Endothelial cell of umbilical vein (primary cell): ENCODE results near the gene DNAH10. TPM values are rescaled to one million over a fixed set of nuclear protein-coding genes. Genes with fewer than 3 reads are reported as not detected.
"Not testable (repeated sequence)": the region's sequence is repeated elsewhere in the genome, so short reads cannot be mapped to it uniquely, and the experiment has no call there.

ENCODE experiments used
- BruUV-seq: library from RNA; stranded (reverse); fragments of 400-500 nt; replicated peaks from 2 replicates; lab custom pipeline; 2021; lab: Mats Ljungman, UMichigan
- CTCF ChIA-PET: fragments of 300-600, 350-600 bp; sonication (Branson Sonifier 250); formaldehyde crosslinking; loops from one replicate; lab custom pipeline; 2021; ENCODE audit warnings: antibody characterized with exemption, inconsistent platforms; lab: Charles Lee
- POLR2A ChIA-PET: fragments of 300-600, 350-600 bp; sonication (Branson Sonifier 250); formaldehyde crosslinking; loops from one replicate; lab custom pipeline; 2021; ENCODE audit warnings: antibody characterized with exemption, inconsistent platforms; lab: Charles Lee
- DNase-seq: peaks from one replicate; pipeline ENCODE4 v3.0.0-alpha.2; 2011; ENCODE audit warnings: low read depth, low spot score
- FAIRE-seq: peaks from 2 replicates; lab custom pipeline; 2011; peaks lifted over from hg19 to GRCh38; lab: Jason Lieb, UNC
- H2AFZ ChIP-seq: 2 replicates; pipeline ENCODE4 v1.6.0; 2012; ENCODE audit warnings: low read depth, low read length, control low read depth, inconsistent platforms
- H3K27ac ChIP-seq: 2 replicates; pipeline ENCODE4 v1.5.1; 2011; ENCODE audit warnings: low read depth, mild to moderate bottlenecking, control low read depth, low read length, moderate library complexity; ENCODE audit not compliant: insufficient read depth
- H3K27me3 ChIP-seq, 2 experiments: 2 replicates each; pipeline versions ENCODE4 v1.6.0 to v1.6.1; 2011; ENCODE audit warnings: low read length in 2 of 2, mixed read lengths in 1 of 2; ENCODE audit not compliant: control insufficient read depth in 2 of 2, insufficient read depth in 2 of 2
- H3K36me3 ChIP-seq, 2 experiments: 2 replicates in 1 of 2; 3 replicates in 1 of 2; pipeline ENCODE4 v1.5.1; 2011; ENCODE audit warnings: low read length in 2 of 2, mild to moderate bottlenecking in 1 of 2, moderate library complexity in 1 of 2; ENCODE audit not compliant: control insufficient read depth in 2 of 2, insufficient read depth in 2 of 2; ENCODE audit errors: extremely low read depth in 1 of 2
- H3K4me1 ChIP-seq: 3 replicates; pipeline ENCODE4 v1.5.1; 2011; ENCODE audit warnings: mild to moderate bottlenecking, low read length; ENCODE audit not compliant: control insufficient read depth, insufficient read depth; ENCODE audit errors: extremely low read depth
- H3K4me2 ChIP-seq: 2 replicates; pipeline ENCODE4 v1.6.1; 2011; ENCODE audit warnings: low read length, control low read depth, mixed read lengths; ENCODE audit not compliant: insufficient read depth
- H3K4me3 ChIP-seq, 3 experiments: fragments of 200-600 bp in 1 of 3; sonication (generic), shearing (Covaris generic) in 1 of 3; replicated peaks in 1 of 3; 2 replicates each; pipeline ENCODE4 v1.5.1; 2011 to 2016; ENCODE audit warnings: control low read depth in 3 of 3, low read length in 3 of 3, mild to moderate bottlenecking in 2 of 3, inconsistent platforms in 1 of 3, low read depth in 1 of 3, moderate library complexity in 1 of 3; ENCODE audit not compliant: insufficient read depth in 1 of 3
- H3K79me2 ChIP-seq: 2 replicates; pipeline ENCODE4 v1.6.0; 2012; ENCODE audit warnings: low read length, inconsistent platforms; ENCODE audit not compliant: control insufficient read depth, insufficient read depth
- H3K9ac ChIP-seq: replicated peaks from 2 replicates; pipeline ENCODE3; 2011; ENCODE audit warnings: low read length, control low read depth; ENCODE audit not compliant: insufficient read depth; ENCODE audit errors: extremely low read depth
- H3K9me1 ChIP-seq: replicated peaks from 3 replicates; pipeline ENCODE4 v1.6.0; 2011; ENCODE audit warnings: mild to moderate bottlenecking, low read length; ENCODE audit not compliant: control insufficient read depth, insufficient read depth; ENCODE audit errors: extremely low read depth
- H3K9me3 ChIP-seq: replicated peaks from 2 replicates; pipeline ENCODE4 v1.5.1; 2012; ENCODE audit warnings: low read length, inconsistent platforms; ENCODE audit not compliant: control insufficient read depth, insufficient read depth
- H4K20me1 ChIP-seq: replicated peaks from 2 replicates; pipeline ENCODE3; 2011; ENCODE audit warnings: mild to moderate bottlenecking, low read length; ENCODE audit not compliant: control insufficient read depth, insufficient read depth; ENCODE audit errors: extremely low read depth
- CTCF ChIP-seq, 2 donors: IDR thresholded peaks; 1 replicate in 1 of 2; 2 replicates in 1 of 2; pipeline ENCODE4 v1.5.1; 2011; ENCODE audit warnings: low read length in 2 of 2, mild to moderate bottlenecking in 2 of 2, moderate library complexity in 2 of 2, control low read depth in 1 of 2, inconsistent platforms in 1 of 2, low read depth in 1 of 2; ENCODE audit not compliant: insufficient read depth in 1 of 2; ENCODE audit errors: extremely low read depth in 1 of 2
- EZH2 ChIP-seq: IDR thresholded peaks from 2 replicates; pipeline ENCODE4 v1.6.1; 2012; ENCODE audit warnings: borderline replicate concordance, low read depth, mild to moderate bottlenecking, moderate library complexity, low read length, inconsistent platforms; ENCODE audit not compliant: severe bottlenecking
- FOS ChIP-seq: IDR thresholded peaks from 2 replicates; pipeline ENCODE4 v1.6.1; 2011; ENCODE audit warnings: mild to moderate bottlenecking, low read length, moderate library complexity, borderline replicate concordance; ENCODE audit not compliant: insufficient read depth
- GATA2 ChIP-seq: IDR thresholded peaks from 2 replicates; pipeline ENCODE4 v1.7.0; 2011; ENCODE audit warnings: low read depth, mild to moderate bottlenecking, moderate library complexity, mixed read lengths, low read length; ENCODE audit not compliant: insufficient read length, insufficient read depth
- JUN ChIP-seq: IDR thresholded peaks from 2 replicates; pipeline ENCODE4 v1.6.1; 2011; ENCODE audit warnings: borderline replicate concordance, low read depth; ENCODE audit not compliant: insufficient read length, insufficient read depth
- MAX ChIP-seq: IDR thresholded peaks from 2 replicates; pipeline ENCODE4 v1.6.1; 2011; ENCODE audit not compliant: insufficient read depth, insufficient read length
- MYC ChIP-seq: IDR thresholded peaks from one replicate; pipeline ENCODE4 v1.6.1; 2011; ENCODE audit warnings: mild to moderate bottlenecking, low read depth, low read length
- POLR2A ChIP-seq: IDR thresholded peaks from 2 replicates; pipeline ENCODE4 v1.6.1; 2012; ENCODE audit warnings: low read depth, mild to moderate bottlenecking, control low read depth, low read length
- POLR2AphosphoS5 ChIP-seq: IDR thresholded peaks from 2 replicates; pipeline ENCODE4 v1.6.1; 2012; ENCODE audit warnings: low read depth, mild to moderate bottlenecking, control low read depth, low read length, moderate library complexity; ENCODE audit not compliant: insufficient read depth
- dilution Hi-C: fragments of 300-500 bp; cut with MboI; formaldehyde crosslinking; loops from one replicate; pipeline ENCODE4 v1.15.0; 2019; ENCODE audit warnings: low sequenced_read_pairs; ENCODE audit not compliant: extremely low pct_ligation_motif_present
- intact Hi-C: fragments of 100-400 bp; cut with micrococcal nuclease; formaldehyde crosslinking; loops from one replicate; pipeline ENCODE4 v1.10.0; 2022
- polyA plus RNA-seq, 4 experiments: library from polyadenylated mRNA; depleted of rRNA in 3 of 4; stranded (reverse) in 3 of 4; unstranded in 1 of 4; fragments of >200 nt; gene quantifications; 2 replicates each; pipeline versions ENCODE4 v1.2.1 to v1.2.3, GENCODE V29; 2011 to 2012; ENCODE audit warnings: missing spikeins in 1 of 4
- total RNA-seq: library from RNA; stranded (reverse); gene quantifications from 2 replicates; pipeline ENCODE4 v1.2.3, GENCODE V29; 2021

Gene DNAH10
- total and polyA plus RNA-seq, 2 donors (not counting 3 experiments of a cell fraction or from before 2014, with no cell fraction given): 0.04 to 0.31 TPM

GRCh38 chr12:123910761-123911193 is 148.7 kb downstream of the DNAH10 start:
- Histone ChIP-seq H3K27ac (no peak overlapping the region), H3K4me3 (no peak overlapping the region), H3K9me3 (no peaks in the 10 kb centered on the region), H3K4me2 (no peak overlapping the region), H3K9me1 (no peaks in the 10 kb centered on the region), H3K79me2 (no peaks in the 10 kb centered on the region), H3K36me3 (no peaks in the 10 kb centered on the region), H3K27me3 (no peaks in the 10 kb centered on the region), H3K9ac (no peak overlapping the region), H3K4me1 (no peaks in the 10 kb centered on the region), H4K20me1 (no peaks in the 10 kb centered on the region), H2AFZ (no peak overlapping the region)
- BruUV-seq: no TSS peak
- no peak for FAIRE-seq
- ChIA-PET POLR2A (no interaction called here), CTCF (interaction anchor here (0.8 to 3.1 kb wide), 3 partner anchors 13 to 122 kb away, joined by 3 to 20 read pairs (median 13); no protein-coding TSS in a partner anchor)
- no peak for TF ChIP-seq MYC
- TF ChIP-seq CTCF (IDR thresholded peaks at IDR 0.05; ENCODE audit: extremely low read depth in 1 of 2, insufficient read depth in 1 of 2, low read depth in 1 of 2, low read length in 2 of 2): no peak
- no peak for TF ChIP-seq JUN
- TF ChIP-seq POLR2AphosphoS5: no peak
- TF ChIP-seq MAX: no peak
- no peak for TF ChIP-seq GATA2
- TF ChIP-seq EZH2: no peak
- TF ChIP-seq FOS: no peak
- TF ChIP-seq POLR2A: no peak
- intact Hi-C loops: no loop called here
- dilution Hi-C loops: no loop called here
- DNase-seq: no peak

GRCh38 chr12:123911672-123912409 is 149.7 kb downstream of the DNAH10 start:
- POLR2A ChIA-PET, H4K20me1 ChIP-seq, H3K9me1 ChIP-seq, DNase-seq, H3K27ac ChIP-seq, H3K9ac ChIP-seq, H3K36me3 ChIP-seq, H3K27me3 ChIP-seq, FAIRE-seq, H2AFZ ChIP-seq, H3K9me3 ChIP-seq, dilution Hi-C loops, H3K79me2 ChIP-seq, BruUV-seq, H3K4me3 ChIP-seq, H3K4me2 ChIP-seq, intact Hi-C loops, H3K4me1 ChIP-seq: not testable (repeated sequence)
- CTCF ChIA-PET: interaction anchor here (0.5 to 3.1 kb wide), 4 partner anchors 61 to 121 kb away, joined by 3 to 20 read pairs (median 9); partner anchors contain the start of gene CCDC92
